RWPE2 (cell line): Measurements from ENCODE around the gene MYH3.

ENCODE experiments used
- ATAC-seq: fragments of 200-7000 bp; cut with Tn5 transposase; 3 replicates; pipeline ENCODE4 v1.9.1; 2021; ENCODE audit warnings: low read depth
- DNase-seq: peaks from one replicate; pipeline ENCODE4 v3.0.0-alpha.2; 2020; ENCODE audit warnings: low spot score
- H3K27ac ChIP-seq: fragments of 450-650 bp; 2 replicates; pipeline ENCODE4 v1.5.1; 2017; ENCODE audit warnings: mild to moderate bottlenecking; ENCODE audit not compliant: poor library complexity, severe bottlenecking
- H3K27me3 ChIP-seq: fragments of 250-450 bp; sonication (Bioruptor Pico); 2 replicates; pipeline ENCODE4 v1.5.1; 2021; ENCODE audit warnings: mild to moderate bottlenecking, moderate library complexity; ENCODE audit not compliant: insufficient read depth, poor library complexity, severe bottlenecking
- H3K36me3 ChIP-seq: fragments of 250-450 bp; sonication (Bioruptor Pico); 2 replicates; pipeline ENCODE4 v1.5.1; 2020; ENCODE audit warnings: low read depth, mild to moderate bottlenecking, moderate library complexity
- H3K4me1 ChIP-seq: fragments of 250-450 bp; sonication (Bioruptor Pico); 2 replicates; pipeline ENCODE4 v1.5.1; 2021; ENCODE audit warnings: mild to moderate bottlenecking, moderate library complexity; ENCODE audit not compliant: insufficient read depth, poor library complexity, severe bottlenecking
- H3K4me3 ChIP-seq: fragments of 250-450 bp; sonication (Bioruptor Pico); 2 replicates; pipeline ENCODE4 v1.5.1; 2021; ENCODE audit warnings: mild to moderate bottlenecking, moderate library complexity; ENCODE audit not compliant: severe bottlenecking
- H3K9me3 ChIP-seq: fragments of 250-450 bp; sonication (Bioruptor Pico); 2 replicates; pipeline ENCODE4 v1.5.1; 2021; ENCODE audit warnings: mild to moderate bottlenecking, moderate library complexity; ENCODE audit not compliant: severe bottlenecking
- CTCF ChIP-seq: fragments of 450-650 bp; IDR thresholded peaks from one replicate; pipeline ENCODE4 v1.5.1; 2017; ENCODE audit warnings: mild to moderate bottlenecking, moderate library complexity; ENCODE audit not compliant: poor library complexity, severe bottlenecking

MYH3 gene

DNA sequence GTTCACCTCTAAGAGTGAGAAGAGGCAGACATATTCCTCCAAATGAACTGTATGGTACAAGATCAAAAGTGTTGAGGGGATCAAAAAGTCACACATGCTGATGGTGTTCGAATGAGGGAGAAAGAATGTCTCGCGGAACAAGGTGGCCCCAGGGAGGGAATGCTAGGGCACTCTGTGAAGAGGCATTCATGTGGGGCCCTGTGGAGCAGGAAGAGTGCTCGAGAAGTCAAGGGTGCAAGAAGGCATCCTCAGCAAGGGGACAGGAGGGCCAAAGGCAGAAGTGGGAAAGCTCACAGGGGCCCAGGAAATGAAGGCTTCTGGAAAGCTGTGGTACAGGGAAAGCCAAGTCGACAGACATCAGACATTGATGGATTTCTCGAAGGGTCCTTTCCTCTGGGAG lies 6.1 kb upstream of the MYH3 start:
- no peaks in the 10 kb centered on the region for H3K27me3 ChIP-seq
- no peaks in the 10 kb centered on the region for H3K9me3 ChIP-seq
- ATAC-seq (no peak), DNase-seq (no peak)
- no peak overlapping the region for H3K4me3 ChIP-seq
- H3K27ac ChIP-seq = no peak overlapping the region
- no peak for TF ChIP-seq CTCF
- no peaks in the 10 kb centered on the region for H3K36me3 ChIP-seq
- H3K4me1 ChIP-seq = no peaks in the 10 kb centered on the region

DNA sequence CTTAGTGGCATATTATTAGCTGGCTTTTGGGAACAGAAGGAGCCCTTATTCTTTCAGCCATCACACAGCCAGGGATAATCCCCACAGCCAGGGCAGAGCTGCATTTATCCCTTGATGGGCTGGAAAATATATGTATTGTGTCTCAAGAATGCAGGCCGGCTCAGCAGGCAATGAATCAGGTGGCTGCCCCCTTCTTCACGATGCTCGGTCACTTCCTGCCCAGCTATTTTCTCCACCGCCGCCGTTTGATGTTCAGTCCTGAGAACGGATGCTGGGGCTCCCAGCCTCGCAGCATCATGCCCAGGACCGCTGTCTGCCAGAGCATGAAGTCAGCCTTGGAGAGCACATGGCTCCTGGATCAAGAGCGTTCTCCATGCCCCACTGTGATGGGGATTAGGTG lies 4.3 kb upstream of the MYH3 start:
- H3K4me3 ChIP-seq = no peak overlapping the region
- no peaks in the 10 kb centered on the region for H3K9me3 ChIP-seq
- H3K36me3 ChIP-seq = no peaks in the 10 kb centered on the region
- no peaks in the 10 kb centered on the region for H3K27me3 ChIP-seq
- no peak for TF ChIP-seq CTCF
- no peaks in the 10 kb centered on the region for H3K4me1 ChIP-seq
- no peak for DNase-seq
- no peak for ATAC-seq
- H3K27ac ChIP-seq = no peak overlapping the region

- H3K36me3 ChIP-seq = no peaks in the 10 kb centered on the region
- no peak for DNase-seq
- no peaks in the 10 kb centered on the region for H3K9me3 ChIP-seq
- H3K27me3 ChIP-seq = no peaks in the 10 kb centered on the region
- TF ChIP-seq CTCF = no peak
- H3K4me3 ChIP-seq = no peak overlapping the region
- H3K4me1 ChIP-seq = no peaks in the 10 kb centered on the region
- ATAC-seq = no peak
- H3K27ac ChIP-seq = no peak overlapping the region
These were observed 770 bp upstream of the MYH3 start for GRCh38 chr17:10657879-10658278.

DNA sequence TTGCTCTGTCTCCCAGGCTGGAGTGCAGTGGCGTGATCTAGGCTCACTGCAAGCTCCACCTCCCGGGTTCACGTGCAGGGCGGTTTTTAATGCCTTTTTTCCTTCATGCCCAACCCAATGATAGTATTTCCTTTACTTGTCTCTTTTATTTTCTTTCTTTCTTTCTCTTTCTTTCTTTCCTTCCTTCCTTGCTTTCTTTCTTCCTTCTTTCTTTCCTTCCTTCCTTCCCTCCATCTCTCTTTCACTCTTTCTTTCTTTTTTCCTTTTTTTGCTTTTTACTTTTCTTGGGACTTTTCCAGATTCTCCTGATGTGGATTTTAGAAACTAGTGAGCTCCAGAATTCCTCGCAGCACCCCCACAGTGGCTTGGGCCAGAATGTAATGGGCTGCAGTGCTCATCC lies 3.1 kb downstream of the MYH3 start:
- no peak overlapping the region for H3K27ac ChIP-seq
- H3K36me3 ChIP-seq = no peaks in the 10 kb centered on the region
- DNase-seq (no peak), ATAC-seq (no peak)
- no peak overlapping the region for H3K4me3 ChIP-seq
- no peaks in the 10 kb centered on the region for H3K4me1 ChIP-seq
- no peaks in the 10 kb centered on the region for H3K27me3 ChIP-seq
- H3K9me3 ChIP-seq = no peaks in the 10 kb centered on the region
- no peak for TF ChIP-seq CTCF

DNA sequence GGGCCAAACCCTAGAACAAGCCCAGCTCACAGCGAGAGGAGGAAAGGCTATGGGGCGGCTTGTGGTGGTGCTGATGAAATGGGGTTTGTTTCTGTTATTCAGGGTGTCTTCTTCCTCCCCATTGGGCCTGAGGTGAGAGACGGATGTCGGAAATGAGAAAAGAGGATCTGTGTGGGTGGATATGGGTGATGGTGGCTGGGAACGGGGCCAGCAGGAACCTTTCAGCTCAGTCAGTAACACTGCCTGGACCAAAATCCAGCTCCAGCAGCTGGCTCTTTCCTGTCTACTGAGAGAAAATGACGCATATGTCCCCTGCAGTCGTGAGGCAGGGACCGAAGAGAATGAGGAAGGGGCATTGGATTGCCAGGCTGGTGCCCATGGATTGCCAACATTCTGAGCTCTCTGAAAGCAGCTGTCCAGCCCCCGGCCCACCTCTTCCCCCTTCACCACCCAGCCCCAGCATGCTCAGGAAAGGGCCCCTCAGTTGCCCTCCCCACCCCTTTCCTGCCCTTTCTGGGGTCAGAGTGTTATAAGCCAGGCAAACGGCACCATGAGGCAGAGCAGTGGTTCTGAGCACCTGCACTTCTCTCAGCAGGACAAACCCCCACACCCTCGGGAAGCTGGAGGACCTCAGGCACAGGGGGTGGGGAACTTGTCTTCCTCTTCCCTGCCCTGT lies 4.0 kb downstream of the MYH3 start:
- no peaks in the 10 kb centered on the region for H3K9me3 ChIP-seq
- no peak for DNase-seq
- H3K4me1 ChIP-seq = no peaks in the 10 kb centered on the region
- no peak; the same call in 2 of the 3 replicates for ATAC-seq
- H3K36me3 ChIP-seq = no peaks in the 10 kb centered on the region
- no peak for TF ChIP-seq CTCF
- no peaks in the 10 kb centered on the region for H3K27me3 ChIP-seq
- no peak overlapping the region for H3K4me3 ChIP-seq
- no peak overlapping the region for H3K27ac ChIP-seq
